NCI-H2081 (cell line): ENCODE data around the gene IFI30.

ENCODE experiments used
- DNase-seq, 2 experiments: peaks; one replicate each; lab custom pipeline; 2025; lab: John Stamatoyannopoulos, UW

Gene IFI30

DNA sequence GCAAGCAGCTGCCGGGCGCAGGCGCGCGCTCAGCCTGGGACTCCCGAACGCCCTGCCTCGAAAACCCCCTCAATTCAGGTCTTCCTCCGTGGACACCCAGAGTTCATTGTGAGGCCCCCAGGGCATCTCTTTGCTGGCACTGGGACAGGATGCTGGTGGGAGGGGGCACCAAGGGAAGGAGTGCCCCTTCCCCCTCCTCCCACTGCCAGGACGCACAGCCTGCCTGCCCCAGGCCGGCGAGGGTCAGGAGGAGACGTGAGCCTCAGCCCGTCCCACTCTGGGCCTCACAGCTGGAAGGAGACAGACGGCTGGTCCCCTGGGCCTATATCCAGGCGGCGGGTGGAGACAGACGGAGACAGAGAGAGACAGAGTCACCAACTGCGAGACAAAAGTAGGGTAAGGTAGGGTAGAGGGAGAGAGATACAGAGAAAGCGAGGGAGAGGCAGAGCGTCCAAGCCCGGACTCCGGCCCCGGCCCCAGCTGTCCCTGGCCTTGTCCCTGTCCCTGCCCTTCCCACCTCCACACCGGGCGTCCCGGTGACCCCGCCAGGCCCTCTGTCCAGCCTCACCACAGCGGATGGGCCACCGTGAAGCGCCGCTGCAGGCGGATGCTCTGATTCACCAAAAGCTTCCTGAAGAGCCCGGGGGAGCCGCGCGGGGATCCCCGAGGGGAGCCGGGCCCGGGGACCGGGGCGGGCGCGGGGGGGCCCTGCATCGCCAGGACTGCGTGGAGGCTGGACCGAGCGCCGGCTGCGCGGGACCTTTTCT is 52.3 kb downstream of the IFI30 start, which contains the start of gene PDE4C:
TSS of gene PDE4C (minus strand) at position 737 of the 767 bp plus-strand sequence. CDS start at position 714, 23 bp downstream.
- DNase-seq: no peak

GRCh38 chr19:18226956-18227780 is 53.6 kb downstream of the IFI30 start:
- no peak for DNase-seq
